Stomach (tissue), 9 donors: ENCODE measurements around the gene LDHAL6A. TPM values are rescaled to one million over a fixed set of nuclear protein-coding genes. Genes with fewer than 3 reads are reported as not detected.

Experiments
- DNase-seq, 2 donors: peaks; one replicate each; pipeline versions ENCODE4 v3.0.0 to v3.0.0-alpha.2; 2013 to 2019
- H3K27ac ChIP-seq, 5 donors: fragments of 200-600 bp in 4 of 5; sonication (generic) in 4 of 5; one replicate each; pipeline ENCODE4 v1.5.1; 2013 to 2019; ENCODE audit warnings: mild to moderate bottlenecking in 1 of 5, moderate library complexity in 1 of 5
- H3K27me3 ChIP-seq, 3 donors: fragments of 200-600 bp; sonication (generic); one replicate each; pipeline ENCODE4 v1.5.1; 2017 to 2019; ENCODE audit warnings: mixed run types in 1 of 3
- H3K36me3 ChIP-seq, 4 donors: fragments of 200-600 bp; sonication (generic); 1 replicate in 3 of 4; 2 replicates in 1 of 4; pipeline ENCODE4 v1.5.1; 2016 to 2019
- H3K4me1 ChIP-seq, 4 donors: fragments of 200-600 bp; sonication (generic); one replicate each; pipeline ENCODE4 v1.5.1; 2016 to 2019
- H3K4me3 ChIP-seq, 4 donors: fragments of 200-600 bp; sonication (generic) in 3 of 4; one replicate each; pipeline ENCODE4 v1.5.1; 2016 to 2019; ENCODE audit warnings: mild to moderate bottlenecking in 1 of 4
- H3K9me3 ChIP-seq, 4 donors: fragments of 200-600 bp; sonication (generic); one replicate each; pipeline ENCODE4 v1.5.1; 2016 to 2019
- EP300 ChIP-seq: sonication (generic); formaldehyde crosslinking; IDR thresholded peaks from one replicate; pipeline ENCODE4 v1.6.1; 2017; ENCODE audit warnings: antibody characterized with exemption
- POLR2A ChIP-seq, 4 donors: fragments of 450-650 bp; IDR thresholded peaks; one replicate each; pipeline ENCODE4 v1.6.1; 2016; ENCODE audit warnings: antibody characterized with exemption in 4 of 4, control low read depth in 2 of 4, mild to moderate bottlenecking in 1 of 4, moderate library complexity in 1 of 4
- POLR2AphosphoS5 ChIP-seq, 3 donors: sonication (generic); formaldehyde crosslinking; IDR thresholded peaks; one replicate each; pipeline ENCODE4 v1.6.1; 2016; ENCODE audit warnings: antibody characterized with exemption in 3 of 3
- WGBS, 5 donors: extraction: QIAGEN DNeasy Blood & Tissue Kit in 3 of 5; methylation state at CpG; one replicate each; pipeline versions ENCODE4 v1.1.5 to v1.1.7; 2013 to 2018; 5-methylcytosine and 5-hydroxymethylcytosine counted together
- intact Hi-C: fragments of 100-400 bp; cut with DNase I; formaldehyde crosslinking; loops from one replicate; pipeline ENCODE4 v1.15.1; 2023; ENCODE audit warnings: low total_unique reads
- polyA plus RNA-seq, 3 donors: library from polyadenylated mRNA; stranded (reverse); fragments of 200-250 nt; gene quantifications; one replicate each; pipeline ENCODE4 v1.2.3, GENCODE V29; 2013
- total RNA-seq, 5 donors: library from RNA; depleted of rRNA; stranded (reverse); fragments of >200 nt; gene quantifications; one replicate each; pipeline versions ENCODE4 v1.1.0 to v1.2.3, GENCODE V29; 2014 to 2016
- TF ChIP-seq, protein P1 (sequence below), 7 experiments: fragments of 450-650 bp in 4 of 7; fragments of 200-600 bp in 3 of 7; sonication (generic) in 3 of 7; IDR thresholded peaks; one replicate each; pipeline ENCODE4 v1.5.1; 2016 to 2019; ENCODE audit warnings: antibody characterized with exemption in 7 of 7, control low read depth in 2 of 7, mild to moderate bottlenecking in 1 of 7
- donor health status: healthy with polysubstance abuse.
- donor health status: Bipolar disorder and iron deficiency.
- donor health status: healthy.

LDHAL6A gene
- total and polyA plus RNA-seq, 8 donors: not detected

DNA sequence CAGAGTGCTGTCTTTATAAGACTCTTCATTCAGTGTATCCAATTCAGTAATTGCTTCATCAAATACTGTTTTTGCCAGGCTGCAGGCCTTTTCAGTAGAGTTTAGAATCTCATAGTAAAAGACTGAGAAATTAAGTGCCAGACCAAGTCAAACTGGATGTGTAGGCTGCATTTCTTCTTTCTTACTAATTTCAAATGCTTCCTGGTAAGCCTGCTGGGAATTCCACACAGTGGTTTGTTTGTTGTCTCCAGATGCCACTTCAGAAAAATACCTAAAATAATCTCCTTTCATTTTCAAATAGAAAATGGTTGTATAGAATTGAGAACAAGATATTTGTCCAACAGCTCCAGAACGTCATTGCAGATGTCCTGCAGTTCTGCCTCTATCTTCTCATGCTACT is 34.7 kb downstream of the LDHAL6A start:
- intact Hi-C loops: no loop called here
- WGBS, 5 donors: 73 to 78% (median 74%) methylated on average over 1 of the region's 1 CpG
- Histone ChIP-seq H3K27me3 (no peaks in the 10 kb centered on the region), H3K4me3 (no peak overlapping the region), H3K4me1 (peaks cover 0 to 30% (median 9%) of the 10 kb centered on the region in 4 donors), H3K27ac (peak overlapping the region in 1 of 5 donors; percentile 20), H3K9me3 (no peaks in the 10 kb centered on the region), H3K36me3 (peaks cover 0 to 80% (median 63%) of the 10 kb centered on the region in 4 donors)
- DNase-seq: peak in 1 of 2 donors; percentile 8
- TF ChIP-seq, protein P1, sequence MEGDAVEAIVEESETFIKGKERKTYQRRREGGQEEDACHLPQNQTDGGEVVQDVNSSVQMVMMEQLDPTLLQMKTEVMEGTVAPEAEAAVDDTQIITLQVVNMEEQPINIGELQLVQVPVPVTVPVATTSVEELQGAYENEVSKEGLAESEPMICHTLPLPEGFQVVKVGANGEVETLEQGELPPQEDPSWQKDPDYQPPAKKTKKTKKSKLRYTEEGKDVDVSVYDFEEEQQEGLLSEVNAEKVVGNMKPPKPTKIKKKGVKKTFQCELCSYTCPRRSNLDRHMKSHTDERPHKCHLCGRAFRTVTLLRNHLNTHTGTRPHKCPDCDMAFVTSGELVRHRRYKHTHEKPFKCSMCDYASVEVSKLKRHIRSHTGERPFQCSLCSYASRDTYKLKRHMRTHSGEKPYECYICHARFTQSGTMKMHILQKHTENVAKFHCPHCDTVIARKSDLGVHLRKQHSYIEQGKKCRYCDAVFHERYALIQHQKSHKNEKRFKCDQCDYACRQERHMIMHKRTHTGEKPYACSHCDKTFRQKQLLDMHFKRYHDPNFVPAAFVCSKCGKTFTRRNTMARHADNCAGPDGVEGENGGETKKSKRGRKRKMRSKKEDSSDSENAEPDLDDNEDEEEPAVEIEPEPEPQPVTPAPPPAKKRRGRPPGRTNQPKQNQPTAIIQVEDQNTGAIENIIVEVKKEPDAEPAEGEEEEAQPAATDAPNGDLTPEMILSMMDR (IDR thresholded peaks at IDR 0.05): no peak
- TF ChIP-seq POLR2A (IDR thresholded peaks at IDR 0.05) (no peak), POLR2AphosphoS5 (IDR thresholded peaks at IDR 0.05) (no peak), EP300 (no peak)

DNA sequence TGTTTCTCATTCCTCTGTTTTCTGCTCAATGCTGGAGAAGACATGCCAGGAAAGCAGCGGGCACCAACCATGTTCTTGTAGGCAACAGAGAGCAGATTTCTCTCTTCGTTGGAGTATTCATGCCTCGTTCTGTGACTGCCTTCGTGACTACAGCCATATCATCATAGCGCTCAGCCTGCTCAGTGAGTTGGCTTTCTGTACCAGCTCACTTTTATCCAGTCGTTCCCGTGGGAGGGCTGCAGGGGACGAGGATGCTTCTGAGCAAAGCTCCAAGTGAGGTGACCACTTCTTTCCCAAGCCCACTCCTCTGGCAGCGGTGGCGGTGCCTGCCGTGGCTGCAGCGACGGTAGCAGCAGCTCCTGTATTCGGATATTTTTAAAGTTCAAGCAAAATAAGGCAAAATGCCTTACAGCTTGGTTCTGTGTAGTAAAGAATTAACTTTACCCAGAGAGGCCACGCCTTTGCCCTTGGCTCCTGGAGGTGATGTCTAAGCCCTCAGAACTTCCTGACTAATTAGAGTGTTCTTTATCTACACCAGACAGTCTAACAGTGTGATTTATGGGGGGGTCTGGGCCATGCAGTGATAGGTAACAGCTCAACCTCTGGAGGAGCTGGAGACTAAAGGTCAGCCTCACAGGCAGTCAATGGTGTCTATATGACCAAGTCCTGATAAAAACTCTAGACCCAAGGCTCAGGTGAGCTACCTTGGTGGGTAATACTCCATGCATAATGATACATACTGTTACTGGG is 35.3 kb downstream of the LDHAL6A start:
- Histone ChIP-seq H3K4me3 (no peak overlapping the region), H3K4me1 (peaks cover 0 to 30% (median 9%) of the 10 kb centered on the region in 4 donors), H3K9me3 (no peaks in the 10 kb centered on the region), H3K36me3 (peaks cover 0 to 79% (median 63%) of the 10 kb centered on the region in 4 donors), H3K27me3 (no peaks in the 10 kb centered on the region), H3K27ac (peak overlapping the region in 1 of 5 donors; percentile 20)
- DNase-seq: peak in 1 of 2 donors; percentile 20
- TF ChIP-seq POLR2A (IDR thresholded peaks at IDR 0.05) (no peak), POLR2AphosphoS5 (IDR thresholded peaks at IDR 0.05) (no peak), EP300 (no peak)
- TF ChIP-seq, protein P1 (IDR thresholded peaks at IDR 0.05): no peak
- 82 to 95% (median 92%) methylated on average over 15 of the region's 15 CpGs for WGBS, 5 donors
- intact Hi-C loops: no loop called here

GRCh38 chr11:18491924-18492323 is 36.3 kb downstream of the LDHAL6A start:
- TF ChIP-seq, protein P1 (IDR thresholded peaks at IDR 0.05): no peak
- TF ChIP-seq POLR2AphosphoS5 (IDR thresholded peaks at IDR 0.05) (no peak), EP300 (no peak), POLR2A (IDR thresholded peaks at IDR 0.05) (no peak)
- no peaks in the 10 kb centered on the region for H3K9me3 ChIP-seq
- intact Hi-C loops: no loop called here
- H3K4me3 ChIP-seq: no peak overlapping the region
- H3K27ac ChIP-seq: no peak overlapping the region
- DNase-seq: no peak
- no peaks in the 10 kb centered on the region for H3K27me3 ChIP-seq
- WGBS, 5 donors: 89 to 95% (median 92%) methylated on average over 2 of the region's 2 CpGs
- peaks cover 0 to 30% (median 9%) of the 10 kb centered on the region in 4 donors for H3K4me1 ChIP-seq
- peaks cover 0 to 85% (median 70%) of the 10 kb centered on the region in 4 donors for H3K36me3 ChIP-seq

- Histone ChIP-seq H3K4me1 (peaks cover 0 to 30% (median 9%) of the 10 kb centered on the region in 4 donors), H3K9me3 (no peaks in the 10 kb centered on the region), H3K27me3 (no peaks in the 10 kb centered on the region), H3K36me3 (peaks cover 1 to 83% (median 74%) of the 10 kb centered on the region in 4 donors), H3K4me3 (no peak overlapping the region), H3K27ac (peak overlapping the region in 2 of 5 donors; percentile 0 to 41)
- TF ChIP-seq EP300 (no peak), POLR2AphosphoS5 (IDR thresholded peaks at IDR 0.05) (no peak), POLR2A (IDR thresholded peaks at IDR 0.05) (no peak)
- TF ChIP-seq, protein P1 (IDR thresholded peaks at IDR 0.05): no peak
- intact Hi-C loops: no loop called here
- peak in 1 of 2 donors; percentile 35 for DNase-seq
These were observed 37.2 kb downstream of the LDHAL6A start for GRCh38 chr11:18492888-18493287.
